Loucy (cell line): ENCODE data around the gene FAM117B.

Experiments used
- H2AFZ ChIP-seq: fragments of 200-600 bp; sonication (generic); 2 replicates; pipeline ENCODE4 v1.6.0; 2016; ENCODE audit warnings: antibody characterized with exemption, mild to moderate bottlenecking, low read length, moderate library complexity
- H3F3A ChIP-seq: fragments of 200-600 bp; 2 replicates; pipeline ENCODE4 v1.6.0; 2016; ENCODE audit warnings: antibody characterized with exemption, low read depth, mild to moderate bottlenecking
- H3K27me3 ChIP-seq: fragments of 200-600 bp; sonication (generic); 2 replicates; pipeline ENCODE4 v1.6.1; 2014; ENCODE audit warnings: low read length, mild to moderate bottlenecking; ENCODE audit not compliant: insufficient read depth, poor library complexity, severe bottlenecking
- H3K36me3 ChIP-seq: fragments of 200-600 bp; sonication (generic); 2 replicates; pipeline ENCODE4 v1.6.1; 2016; ENCODE audit warnings: low read length; ENCODE audit not compliant: insufficient read depth
- H3K4me1 ChIP-seq: fragments of 200-600 bp; sonication (generic); 2 replicates; pipeline ENCODE4 v1.5.1; 2014; ENCODE audit warnings: low read length, mild to moderate bottlenecking; ENCODE audit not compliant: insufficient read depth, poor library complexity, severe bottlenecking
- H3K4me2 ChIP-seq: fragments of 200-600 bp; sonication (generic); 2 replicates; pipeline ENCODE4 v1.6.0; 2014; ENCODE audit warnings: antibody characterized with exemption, low read length, low read depth, mild to moderate bottlenecking; ENCODE audit not compliant: poor library complexity, severe bottlenecking
- H3K4me3 ChIP-seq: fragments of 200-600 bp; sonication (generic); 2 replicates; pipeline ENCODE4 v1.5.1; 2014; ENCODE audit warnings: low read length, mild to moderate bottlenecking, mixed read lengths; ENCODE audit not compliant: poor library complexity, severe bottlenecking
- H3K79me2 ChIP-seq: fragments of 200-600 bp; sonication (generic); 2 replicates; pipeline ENCODE4 v1.6.1; 2014; ENCODE audit warnings: low read length; ENCODE audit not compliant: insufficient read depth
- H3K9ac ChIP-seq: fragments of 200-600 bp; sonication (generic); 2 replicates; pipeline ENCODE4 v1.6.0; 2014; ENCODE audit warnings: mild to moderate bottlenecking, low read depth, low read length, moderate library complexity; ENCODE audit not compliant: poor library complexity, severe bottlenecking
- H3K9me2 ChIP-seq: fragments of 200-600 bp; sonication (generic); replicated peaks from 2 replicates; pipeline ENCODE4 v1.6.1; 2016; ENCODE audit warnings: low read depth, low read length, mixed read lengths
- H3K9me3 ChIP-seq: fragments of 200-600 bp; sonication (generic); 2 replicates; pipeline ENCODE4 v1.6.1; 2014; ENCODE audit warnings: mild to moderate bottlenecking, antibody characterized with exemption, low read length, low read depth; ENCODE audit not compliant: insufficient read depth
- H4K20me1 ChIP-seq: fragments of 200-600 bp; sonication (generic); 2 replicates; pipeline ENCODE4 v1.6.0; 2014; ENCODE audit warnings: antibody characterized with exemption, low read length, mild to moderate bottlenecking; ENCODE audit not compliant: insufficient read depth, poor library complexity, severe bottlenecking
- CTCF ChIP-seq: fragments of 200-600 bp; sonication (generic); conservative IDR thresholded peaks from 2 replicates; pipeline ENCODE4 v1.5.1; 2014; ENCODE audit warnings: mild to moderate bottlenecking, antibody characterized with exemption, low read length
- EZH2phosphoT487 ChIP-seq: fragments of 200-600 bp; IDR thresholded peaks from 2 replicates; pipeline ENCODE4 v1.6.1; 2018; ENCODE audit warnings: antibody characterized with exemption, mild to moderate bottlenecking, moderate library complexity, borderline replicate concordance

FAM117B gene

GRCh38 chr2:202774104-202774503, 139.3 kb downstream of the FAM117B start:
- Histone ChIP-seq H4K20me1 (no peaks in the 10 kb centered on the region), H3K79me2 (no peaks in the 10 kb centered on the region), H3F3A (no peaks in the 10 kb centered on the region), H3K4me1 (peaks cover 6% of the 10 kb centered on the region), H3K9me3 (no peaks in the 10 kb centered on the region), H2AFZ (no peak overlapping the region), H3K4me3 (no peak overlapping the region), H3K9ac (no peak overlapping the region), H3K36me3 (peaks cover 17% of the 10 kb centered on the region; the same call in 1 of the 2 replicates), H3K27me3 (no peaks in the 10 kb centered on the region), H3K9me2 (no peaks in the 10 kb centered on the region), H3K4me2 (no peak overlapping the region)
- TF ChIP-seq EZH2phosphoT487 (no peak), CTCF (no peak)

GRCh38 chr2:202778217-202778616, 143.4 kb downstream of the FAM117B start:
- Histone ChIP-seq H3K9me2 (no peaks in the 10 kb centered on the region), H4K20me1 (no peaks in the 10 kb centered on the region), H3K4me3 (no peak overlapping the region), H3K36me3 (peaks cover 9% of the 10 kb centered on the region; the same call in 1 of the 2 replicates), H3K9ac (no peak overlapping the region), H3F3A (no peaks in the 10 kb centered on the region), H3K9me3 (no peaks in the 10 kb centered on the region), H3K27me3 (no peaks in the 10 kb centered on the region), H3K4me2 (no peak overlapping the region), H3K4me1 (peaks cover 6% of the 10 kb centered on the region), H3K79me2 (no peaks in the 10 kb centered on the region), H2AFZ (no peak overlapping the region)
- no peak for TF ChIP-seq CTCF

GRCh38 chr2:202780514-202781021, 145.8 kb downstream of the FAM117B start:
- TF ChIP-seq EZH2phosphoT487 = no peak
- no peak for TF ChIP-seq CTCF
- H2AFZ ChIP-seq = no peak overlapping the region
- H3K4me2 ChIP-seq = no peak overlapping the region
- no peak overlapping the region for H3K4me3 ChIP-seq
- no peaks in the 10 kb centered on the region for H3K9me2 ChIP-seq
- H3K79me2 ChIP-seq = no peaks in the 10 kb centered on the region
- H3F3A ChIP-seq = no peaks in the 10 kb centered on the region
- H3K9me3 ChIP-seq = no peaks in the 10 kb centered on the region
- H3K4me1 ChIP-seq = peaks cover 6% of the 10 kb centered on the region
- no peaks in the 10 kb centered on the region for H3K27me3 ChIP-seq
- no peak overlapping the region for H3K9ac ChIP-seq
- H3K36me3 ChIP-seq = peaks cover 9% of the 10 kb centered on the region; the same call in 1 of the 2 replicates
- no peaks in the 10 kb centered on the region for H4K20me1 ChIP-seq
